Measurements from ENCODE around the gene MIDN. TPM values are rescaled to one million over a fixed set of nuclear protein-coding genes. Genes with fewer than 3 reads are reported as not detected.

The MIDN gene
- total RNA-seq, 1 experiment from 2014 or later, result 286 TPM

- Histone ChIP-seq H3K14ac (ENCODE audit: insufficient read depth, low read length) (no peak overlapping the region), H2BK5ac (ENCODE audit: insufficient read length, low read length) (no peak overlapping the region), H4K91ac (ENCODE audit: insufficient read length, low read depth, low read length) (no peak overlapping the region), H4K5ac (ENCODE audit: insufficient read length, low read depth, low read length) (no peak overlapping the region), H3K23ac (ENCODE audit: insufficient read length, low read depth, low read length) (no peak overlapping the region), H3K56ac (ENCODE audit: insufficient read length, low read depth, low read length) (no peak overlapping the region), H3K18ac (ENCODE audit: insufficient read length, low read depth, low read length) (no peak overlapping the region), H2BK20ac (ENCODE audit: low read depth, low read length, poor library complexity, severe bottlenecking) (no peak overlapping the region), H3T11ph (ENCODE audit: low read length) (no peak overlapping the region), H3K27me3 (ENCODE audit: insufficient read depth, low read length) (no peaks in the 10 kb centered on the region), H3K9me3 (ENCODE audit: control insufficient read depth, low read depth, low read length) (no peaks in the 10 kb centered on the region), H2BK15ac (ENCODE audit: low read depth, low read length) (no peak overlapping the region), H3K4ac (ENCODE audit: low read depth, low read length) (no peak overlapping the region), H3K79me2 (ENCODE audit: insufficient read depth, low read length) (no peaks in the 10 kb centered on the region), H3K9ac (ENCODE audit: extremely low read depth, insufficient read length, low read length) (no peak overlapping the region), H2BK12ac (ENCODE audit: insufficient read length, low read depth, low read length) (no peak overlapping the region), H3K4me2 (ENCODE audit: insufficient read depth, insufficient read length, low read length) (no peak overlapping the region), H4K20me1 (ENCODE audit: control insufficient read depth, insufficient read depth, insufficient read length) (no peaks in the 10 kb centered on the region), H3K4me1 (ENCODE audit: insufficient read depth, low read length) (no peaks in the 10 kb centered on the region), H2BK120ac (ENCODE audit: low read depth, low read length, poor library complexity, severe bottlenecking) (no peak overlapping the region), H3K27ac (ENCODE audit: insufficient read length, low read depth, low read length) (no peak overlapping the region), H2AK5ac (ENCODE audit: insufficient read length, low read length) (no peak overlapping the region), H4K8ac (replicated peaks; ENCODE audit: insufficient read length, low read depth, low read length) (no peak overlapping the region), H3K79me1 (ENCODE audit: insufficient read depth, low read depth, low read length, poor library complexity, severe bottlenecking) (no peaks in the 10 kb centered on the region), H2AFZ (ENCODE audit: low read length) (no peak overlapping the region), H3K23me2 (ENCODE audit: insufficient read length, low read depth, low read length, poor library complexity, severe bottlenecking) (peaks cover 10% of the 10 kb centered on the region)
- no CpG with 5 or more reads among the region's 43 CpGs for WGBS (ENCODE audit: extremely low coverage, insufficient read length, low lambda C conversion rate)
- no peak for DNase-seq
- Mint-ChIP-seq H3K27ac (no peak overlapping the region), H3K9me3 (no peaks in the 10 kb centered on the region), H3K4me3 (no peak overlapping the region; a peak in 1 of 5 replicates), H3K4me1 (peaks cover 10 to 14% of the 10 kb centered on the region in 2 experiments), H3K27me3 (ENCODE audit: low read depth) (peaks cover 1% of the 10 kb centered on the region; the same call in 1 of the 2 replicates), H3K36me3 (ENCODE audit: insufficient read depth in 1 of 3, low read depth in 3 of 3) (peaks cover 0 to 30% (median 19%) of the 10 kb centered on the region in 3 experiments; a peak in 5 of 7 replicates)
- TF ChIP-seq CTCF (conservative IDR thresholded peaks at IDR 0.05), result no peak
Measured at GRCh38 chr19:1234955-1235380, 13.4 kb upstream of the MIDN start.

Data from H9 (cell line).